ENCODE results near the gene PTX3. TPM values are rescaled to one million over a fixed set of nuclear protein-coding genes. Genes with fewer than 3 reads are reported as not detected.

The PTX3 gene
- polyA plus RNA-seq, 4 donors = 3.1 to 18.1 (median 5.7) TPM

GRCh38 chr3:157471064-157471463 lies 34.4 kb downstream of the PTX3 start:
- DNase-seq (ENCODE audit: low read depth in 4 of 4, low spot score in 3 of 4) = no peak

GRCh38 chr3:157472648-157473047 lies 36.0 kb downstream of the PTX3 start:
- no peak for DNase-seq (ENCODE audit: low read depth in 4 of 4, low spot score in 3 of 4)

- DNase-seq (ENCODE audit: low read depth in 4 of 4, low spot score in 3 of 4) = no peak
Measured at GRCh38 chr3:157475921-157476414, 39.3 kb downstream of the PTX3 start.

- DNase-seq (ENCODE audit: low read depth in 4 of 4, low spot score in 3 of 4) = no peak
Measured at GRCh38 chr3:157477441-157477840, 40.8 kb downstream of the PTX3 start.

- DNase-seq (ENCODE audit: low read depth in 4 of 4, low spot score in 3 of 4) = no peak
Measured at GRCh38 chr3:157479464-157480243, 43.0 kb downstream of the PTX3 start.

- DNase-seq (ENCODE audit: low read depth in 4 of 4, low spot score in 3 of 4) = no peak
Measured at GRCh38 chr3:157487339-157487738, 50.7 kb downstream of the PTX3 start.

GRCh38 chr3:157488144-157488543 lies 51.5 kb downstream of the PTX3 start:
- DNase-seq (ENCODE audit: low read depth in 4 of 4, low spot score in 3 of 4) = no peak

- no peak for DNase-seq (ENCODE audit: low read depth in 4 of 4, low spot score in 3 of 4)
Measured at GRCh38 chr3:157491136-157491535, 54.5 kb downstream of the PTX3 start.

Other genes starting within 250 kb of the PTX3 start
- gene VEPH1, start 66.6 kb downstream of the PTX3 start, polyA plus RNA-seq (ENCODE audit: insufficient read length in 4 of 4) = 10 to 100 TPM in 3 of 4 donors, 1 to 10 TPM in 1; 2.0 to 68.0 (median 57.6) TPM